Loucy (cell line): ENCODE measurements around the gene LHFPL3.

Source experiments
- EZH2phosphoT487 ChIP-seq: fragments of 200-600 bp; IDR thresholded peaks from 2 replicates; pipeline ENCODE4 v1.6.1; 2018; ENCODE audit warnings: antibody characterized with exemption, mild to moderate bottlenecking, moderate library complexity, borderline replicate concordance
- TF ChIP-seq, protein P1 (sequence below): fragments of 200-600 bp; sonication (generic); conservative IDR thresholded peaks from 2 replicates; pipeline ENCODE4 v1.5.1; 2014; ENCODE audit warnings: mild to moderate bottlenecking, antibody characterized with exemption, low read length

GRCh38 chr7:104789780-104790179 lies 461.4 kb downstream of the LHFPL3 start:
- TF ChIP-seq, protein P1, sequence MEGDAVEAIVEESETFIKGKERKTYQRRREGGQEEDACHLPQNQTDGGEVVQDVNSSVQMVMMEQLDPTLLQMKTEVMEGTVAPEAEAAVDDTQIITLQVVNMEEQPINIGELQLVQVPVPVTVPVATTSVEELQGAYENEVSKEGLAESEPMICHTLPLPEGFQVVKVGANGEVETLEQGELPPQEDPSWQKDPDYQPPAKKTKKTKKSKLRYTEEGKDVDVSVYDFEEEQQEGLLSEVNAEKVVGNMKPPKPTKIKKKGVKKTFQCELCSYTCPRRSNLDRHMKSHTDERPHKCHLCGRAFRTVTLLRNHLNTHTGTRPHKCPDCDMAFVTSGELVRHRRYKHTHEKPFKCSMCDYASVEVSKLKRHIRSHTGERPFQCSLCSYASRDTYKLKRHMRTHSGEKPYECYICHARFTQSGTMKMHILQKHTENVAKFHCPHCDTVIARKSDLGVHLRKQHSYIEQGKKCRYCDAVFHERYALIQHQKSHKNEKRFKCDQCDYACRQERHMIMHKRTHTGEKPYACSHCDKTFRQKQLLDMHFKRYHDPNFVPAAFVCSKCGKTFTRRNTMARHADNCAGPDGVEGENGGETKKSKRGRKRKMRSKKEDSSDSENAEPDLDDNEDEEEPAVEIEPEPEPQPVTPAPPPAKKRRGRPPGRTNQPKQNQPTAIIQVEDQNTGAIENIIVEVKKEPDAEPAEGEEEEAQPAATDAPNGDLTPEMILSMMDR = no peak
- TF ChIP-seq EZH2phosphoT487 = no peak
